Spinal cord (tissue), 10 donors: ENCODE data around the gene IRX2. TPM values are rescaled to one million over a fixed set of nuclear protein-coding genes. Genes with fewer than 3 reads are reported as not detected.

ENCODE experiments used
- DNase-seq, 6 donors: peaks; one replicate each; pipeline versions ENCODE4 v3.0.0 to v3.0.0-alpha.2; 2013 to 2015; ENCODE audit warnings: low spot score in 6 of 6, low read depth in 4 of 6
- H3K27ac ChIP-seq: one replicate; pipeline ENCODE4 v1.5.1; 2013; ENCODE audit warnings: low read depth, low read length, control low read depth
- H3K27me3 ChIP-seq: one replicate; pipeline ENCODE4 v1.6.1; 2013; ENCODE audit warnings: low read length; ENCODE audit not compliant: control insufficient read depth, insufficient read depth
- H3K36me3 ChIP-seq: one replicate; pipeline ENCODE4 v1.6.1; 2013; ENCODE audit warnings: low read length; ENCODE audit not compliant: control insufficient read depth, insufficient read depth
- H3K4me1 ChIP-seq: one replicate; pipeline ENCODE4 v1.6.1; 2013; ENCODE audit warnings: low read length; ENCODE audit not compliant: control insufficient read depth, insufficient read depth
- H3K4me3 ChIP-seq: one replicate; pipeline ENCODE4 v1.5.1; 2013; ENCODE audit warnings: low read depth, low read length, control low read depth
- H3K9me3 ChIP-seq: one replicate; pipeline ENCODE4 v1.6.1; 2013; ENCODE audit warnings: low read length; ENCODE audit not compliant: control insufficient read depth, insufficient read depth
- WGBS: methylation state at CpG from one replicate; pipeline ENCODE4 v1.1.5; 2013; ENCODE audit warnings: missing lambda C conversion rate; ENCODE audit not compliant: insufficient coverage; 5-methylcytosine and 5-hydroxymethylcytosine counted together
- polyA plus RNA-seq, 2 donors: library from polyadenylated mRNA; unstranded; fragments of 120-200 nt; gene quantifications; one replicate each; pipeline ENCODE4 v1.2.1, GENCODE V29; 2013; ENCODE audit not compliant: insufficient read length in 2 of 2
- total RNA-seq, 2 donors: library from RNA; depleted of rRNA in 1 of 2; stranded (reverse); fragments of 120-200 nt in 1 of 2; fragments of >200 nt in 1 of 2; gene quantifications; one replicate each; pipeline versions ENCODE4 v1.2.3 to v1.2.4, GENCODE V29; 2013 to 2014
- donor health status: healthy.

IRX2 gene
- total and polyA plus RNA-seq, 4 donors, result 4.8 to 23.2 (median 14.7) TPM

DNA sequence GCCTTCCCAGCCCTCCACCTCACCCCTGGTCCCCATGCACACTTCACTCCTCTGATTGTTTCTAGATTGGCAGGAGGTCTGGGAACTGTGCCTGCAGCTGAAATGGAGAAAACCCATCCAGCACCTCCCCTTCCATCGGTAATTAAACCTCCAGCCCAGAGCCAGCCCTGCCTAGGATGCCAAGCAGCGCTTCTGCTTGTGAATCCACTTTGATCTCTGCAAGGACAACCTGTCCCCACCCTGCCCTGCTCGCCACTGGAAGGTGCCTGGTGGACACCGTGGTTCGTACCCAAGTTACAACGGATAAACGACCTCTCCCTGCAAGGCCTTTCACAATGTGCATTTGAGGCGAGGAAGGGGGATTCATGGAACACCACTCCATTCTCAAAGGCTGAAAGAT lies 50.6 kb downstream of the IRX2 start:
- peak in 2 of 6 donors; percentile 41 to 57 for DNase-seq
- H3K4me3 ChIP-seq, result no peak overlapping the region
- no peaks in the 10 kb centered on the region for H3K27me3 ChIP-seq
- H3K36me3 ChIP-seq, result no peaks in the 10 kb centered on the region
- H3K9me3 ChIP-seq, result no peaks in the 10 kb centered on the region
- no peaks in the 10 kb centered on the region for H3K4me1 ChIP-seq
- H3K27ac ChIP-seq, result no peak overlapping the region
- WGBS, result 58% methylated on average over 4 of the region's 8 CpGs

- WGBS, result 95% methylated on average over 17 of the region's 17 CpGs
These were observed 51.8 kb downstream of the IRX2 start for GRCh38 chr5:2699686-2700085.

GRCh38 chr5:2699231-2699630 lies 52.2 kb downstream of the IRX2 start:
- Histone ChIP-seq H3K27ac (no peak overlapping the region), H3K9me3 (no peaks in the 10 kb centered on the region), H3K27me3 (no peaks in the 10 kb centered on the region), H3K4me3 (no peak overlapping the region), H3K36me3 (no peaks in the 10 kb centered on the region), H3K4me1 (no peaks in the 10 kb centered on the region)
- WGBS, result 88% methylated on average over 5 of the region's 8 CpGs
- no peak for DNase-seq

More at GRCh38 chr5:2699686-2700085, 51.8 kb downstream of the IRX2 start:
- Histone ChIP-seq H3K36me3 (no peaks in the 10 kb centered on the region), H3K4me1 (no peaks in the 10 kb centered on the region), H3K27ac (no peak overlapping the region), H3K27me3 (no peaks in the 10 kb centered on the region), H3K4me3 (no peak overlapping the region), H3K9me3 (no peaks in the 10 kb centered on the region)
- no peak for DNase-seq

DNA sequence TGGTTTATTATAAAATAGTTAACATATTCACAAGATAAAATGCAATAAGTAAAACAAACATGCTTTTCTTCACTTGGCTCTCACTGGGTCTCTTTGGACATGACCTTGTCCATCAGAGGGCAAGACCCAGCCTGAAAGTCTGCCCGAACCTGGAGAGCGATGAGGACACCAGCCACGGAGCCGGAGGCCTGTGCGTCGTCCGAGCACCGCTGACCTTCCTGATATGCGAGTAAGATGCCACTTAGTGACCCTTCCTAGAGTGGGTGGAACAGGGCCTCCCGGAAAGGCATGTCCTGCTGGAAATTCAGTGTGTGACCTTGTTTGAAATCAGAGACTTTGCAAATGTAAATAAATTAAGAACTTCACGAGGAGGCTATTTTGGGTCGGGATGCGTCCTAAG lies 52.9 kb downstream of the IRX2 start:
- 96% methylated on average over 13 of the region's 13 CpGs for WGBS
- no peak overlapping the region for H3K27ac ChIP-seq
- H3K4me1 ChIP-seq, result no peaks in the 10 kb centered on the region
- no peak overlapping the region for H3K4me3 ChIP-seq
- no peaks in the 10 kb centered on the region for H3K27me3 ChIP-seq
- no peaks in the 10 kb centered on the region for H3K9me3 ChIP-seq
- DNase-seq, result no peak
- H3K36me3 ChIP-seq, result no peaks in the 10 kb centered on the region

GRCh38 chr5:2697446-2698200 lies 53.9 kb downstream of the IRX2 start:
- WGBS, result 93% methylated on average over 23 of the region's 23 CpGs
- H3K4me3 ChIP-seq, result no peak overlapping the region
- H3K4me1 ChIP-seq, result no peaks in the 10 kb centered on the region
- H3K27ac ChIP-seq, result no peak overlapping the region
- no peak for DNase-seq
- no peaks in the 10 kb centered on the region for H3K9me3 ChIP-seq
- no peaks in the 10 kb centered on the region for H3K36me3 ChIP-seq
- no peaks in the 10 kb centered on the region for H3K27me3 ChIP-seq

DNA sequence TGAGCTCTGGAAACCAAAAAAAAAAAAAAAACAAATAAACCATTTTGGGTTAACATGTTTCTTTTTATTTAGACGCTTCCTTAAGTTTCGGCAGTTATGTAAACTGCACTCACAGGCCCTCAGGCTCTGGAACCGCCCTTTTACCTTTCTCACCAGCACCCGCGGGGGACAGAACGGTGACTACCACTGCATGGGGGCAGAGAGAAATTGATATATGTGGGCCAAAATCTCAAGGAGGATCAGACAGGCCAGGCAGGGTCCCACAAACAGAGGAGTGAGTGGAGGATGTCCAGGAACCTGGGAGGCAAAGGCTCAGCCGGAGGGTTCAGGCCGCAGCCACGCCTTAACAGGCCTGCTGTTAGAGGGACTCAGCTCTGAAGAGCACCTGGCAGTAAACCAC lies 54.4 kb downstream of the IRX2 start:
- Histone ChIP-seq H3K4me3 (no peak overlapping the region), H3K27ac (no peak overlapping the region), H3K4me1 (no peaks in the 10 kb centered on the region), H3K36me3 (no peaks in the 10 kb centered on the region), H3K9me3 (no peaks in the 10 kb centered on the region), H3K27me3 (no peaks in the 10 kb centered on the region)
- no peak for DNase-seq
- WGBS, result no CpG with 5 or more reads among the region's 9 CpGs
